Measurements from ENCODE around the gene ESRRA. TPM values are rescaled to one million over a fixed set of nuclear protein-coding genes. Genes with fewer than 3 reads are reported as not detected.
A peak's percentile ranks its signal among the peaks of the same experiment; 100 is the strongest.

ESRRA gene
- total and polyA plus RNA-seq, 9 of the 15 experiments (the other 6 are each of a cell fraction or from before 2014, with no cell fraction given): 0.27 to 89.7 (median 23.7) TPM

DNA sequence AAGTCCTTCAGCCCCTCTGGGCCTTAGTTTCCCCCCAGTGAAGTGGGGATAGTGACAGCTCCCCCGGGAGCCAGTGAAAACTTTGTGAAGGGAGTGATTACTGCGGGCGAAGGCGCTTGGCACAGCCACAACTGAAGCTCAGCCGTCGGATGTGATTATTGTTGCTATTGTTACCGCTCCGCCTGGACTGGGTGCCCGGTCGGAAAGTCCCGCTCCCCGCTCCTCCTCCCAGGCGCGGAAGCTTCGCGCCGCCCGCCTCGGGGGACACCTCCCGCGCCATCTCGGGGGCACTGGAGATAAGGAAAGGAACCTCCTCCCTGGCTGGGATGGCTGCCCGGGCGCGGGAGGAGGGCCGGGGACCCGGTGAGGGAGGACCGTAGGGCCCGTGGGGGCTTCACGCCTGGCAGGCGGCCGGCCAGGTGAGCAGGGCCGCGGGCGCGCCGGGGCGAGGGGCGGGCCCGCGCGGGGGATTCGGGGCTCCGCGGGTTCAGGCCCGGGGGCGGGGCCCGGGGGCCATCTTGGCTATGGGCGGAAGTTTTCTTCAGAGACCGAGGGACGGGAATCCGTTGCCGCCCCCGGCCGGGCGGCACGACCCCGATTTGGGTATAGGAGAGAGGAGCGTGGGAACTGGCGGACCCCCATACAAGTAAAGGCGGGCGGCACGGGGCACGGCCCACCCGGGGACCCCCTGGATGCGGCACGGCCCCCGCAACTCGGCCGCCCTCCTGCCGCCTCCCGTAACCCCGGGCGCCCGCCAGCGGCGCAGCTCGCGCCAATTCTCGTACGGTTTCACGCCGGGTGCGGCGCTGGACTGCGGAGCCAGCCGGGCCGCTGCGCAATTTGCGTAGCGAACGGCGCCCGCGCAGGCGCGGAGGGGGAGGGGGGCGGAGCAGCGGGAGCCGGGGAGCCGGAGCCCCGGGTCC lies 20.1 kb upstream of the ESRRA start, which contains the start of gene GPR137 (continued):
- TF ChIP-seq, protein P1, sequence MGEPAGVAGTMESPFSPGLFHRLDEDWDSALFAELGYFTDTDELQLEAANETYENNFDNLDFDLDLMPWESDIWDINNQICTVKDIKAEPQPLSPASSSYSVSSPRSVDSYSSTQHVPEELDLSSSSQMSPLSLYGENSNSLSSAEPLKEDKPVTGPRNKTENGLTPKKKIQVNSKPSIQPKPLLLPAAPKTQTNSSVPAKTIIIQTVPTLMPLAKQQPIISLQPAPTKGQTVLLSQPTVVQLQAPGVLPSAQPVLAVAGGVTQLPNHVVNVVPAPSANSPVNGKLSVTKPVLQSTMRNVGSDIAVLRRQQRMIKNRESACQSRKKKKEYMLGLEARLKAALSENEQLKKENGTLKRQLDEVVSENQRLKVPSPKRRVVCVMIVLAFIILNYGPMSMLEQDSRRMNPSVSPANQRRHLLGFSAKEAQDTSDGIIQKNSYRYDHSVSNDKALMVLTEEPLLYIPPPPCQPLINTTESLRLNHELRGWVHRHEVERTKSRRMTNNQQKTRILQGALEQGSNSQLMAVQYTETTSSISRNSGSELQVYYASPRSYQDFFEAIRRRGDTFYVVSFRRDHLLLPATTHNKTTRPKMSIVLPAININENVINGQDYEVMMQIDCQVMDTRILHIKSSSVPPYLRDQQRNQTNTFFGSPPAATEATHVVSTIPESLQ (CRISPR knock-in tag; IDR thresholded peaks at IDR 0.05): no peak
- TF ChIP-seq MEIS2 (IDR thresholded peaks at IDR 0.05; ENCODE audit: partially characterized antibody) (peak; percentile 61), RBM22 (IDR thresholded peaks at IDR 0.05; ENCODE audit: low read depth, low read length, poor library complexity, severe bottlenecking) (no peak), FIP1L1 (IDR thresholded peaks at IDR 0.05; ENCODE audit: low read depth, low read length, poor library complexity, severe bottlenecking) (no peak), ZNF347 (CRISPR knock-in tag; IDR thresholded peaks at IDR 0.05; ENCODE audit: low read depth) (no peak), RBBP5 (IDR thresholded peaks at IDR 0.05; ENCODE audit: borderline replicate concordance, insufficient read depth, low read length, poor library complexity, severe bottlenecking) (peak; percentile 38), NR3C1 (CRISPR knock-in tag; IDR thresholded peaks at IDR 0.05) (no peak), ZNF217 (CRISPR knock-in tag; IDR thresholded peaks at IDR 0.05) (no peak), SNIP1 (IDR thresholded peaks at IDR 0.05; ENCODE audit: low read depth) (no peak), HMG20B (CRISPR knock-in tag; IDR thresholded peaks at IDR 0.05) (no peak), ZNF23 (CRISPR knock-in tag; IDR thresholded peaks at IDR 0.05) (no peak), ZNF253 (CRISPR knock-in tag; conservative IDR thresholded peaks at IDR 0.05) (no peak), ZC3H8 (IDR thresholded peaks at IDR 0.05) (no peak), NBN (IDR thresholded peaks at IDR 0.05; ENCODE audit: low read depth) (no peak; the same call in 1 of the 2 replicates), RB1 (IDR thresholded peaks at IDR 0.05; ENCODE audit: low read depth) (peak; percentile 75), HNRNPL (IDR thresholded peaks at IDR 0.05; ENCODE audit: low read depth, low read length) (peak; percentile 98)
- TF ChIP-seq, protein P2, sequence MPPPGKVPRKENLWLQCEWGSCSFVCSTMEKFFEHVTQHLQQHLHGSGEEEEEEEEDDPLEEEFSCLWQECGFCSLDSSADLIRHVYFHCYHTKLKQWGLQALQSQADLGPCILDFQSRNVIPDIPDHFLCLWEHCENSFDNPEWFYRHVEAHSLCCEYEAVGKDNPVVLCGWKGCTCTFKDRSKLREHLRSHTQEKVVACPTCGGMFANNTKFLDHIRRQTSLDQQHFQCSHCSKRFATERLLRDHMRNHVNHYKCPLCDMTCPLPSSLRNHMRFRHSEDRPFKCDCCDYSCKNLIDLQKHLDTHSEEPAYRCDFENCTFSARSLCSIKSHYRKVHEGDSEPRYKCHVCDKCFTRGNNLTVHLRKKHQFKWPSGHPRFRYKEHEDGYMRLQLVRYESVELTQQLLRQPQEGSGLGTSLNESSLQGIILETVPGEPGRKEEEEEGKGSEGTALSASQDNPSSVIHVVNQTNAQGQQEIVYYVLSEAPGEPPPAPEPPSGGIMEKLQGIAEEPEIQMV (tag; conservative IDR thresholded peaks at IDR 0.05; ENCODE audit: low read depth): no peak
- TF ChIP-seq, protein P3, sequence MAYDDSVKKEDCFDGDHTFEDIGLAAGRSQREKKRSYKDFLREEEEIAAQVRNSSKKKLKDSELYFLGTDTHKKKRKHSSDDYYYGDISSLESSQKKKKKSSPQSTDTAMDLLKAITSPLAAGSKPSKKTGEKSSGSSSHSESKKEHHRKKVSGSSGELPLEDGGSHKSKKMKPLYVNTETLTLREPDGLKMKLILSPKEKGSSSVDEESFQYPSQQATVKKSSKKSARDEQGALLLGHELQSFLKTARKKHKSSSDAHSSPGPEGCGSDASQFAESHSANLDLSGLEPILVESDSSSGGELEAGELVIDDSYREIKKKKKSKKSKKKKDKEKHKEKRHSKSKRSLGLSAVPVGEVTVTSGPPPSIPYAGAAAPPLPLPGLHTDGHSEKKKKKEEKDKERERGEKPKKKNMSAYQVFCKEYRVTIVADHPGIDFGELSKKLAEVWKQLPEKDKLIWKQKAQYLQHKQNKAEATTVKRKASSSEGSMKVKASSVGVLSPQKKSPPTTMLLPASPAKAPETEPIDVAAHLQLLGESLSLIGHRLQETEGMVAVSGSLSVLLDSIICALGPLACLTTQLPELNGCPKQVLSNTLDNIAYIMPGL (CRISPR knock-in tag; IDR thresholded peaks at IDR 0.05): no peak
- TF ChIP-seq, protein P4, sequence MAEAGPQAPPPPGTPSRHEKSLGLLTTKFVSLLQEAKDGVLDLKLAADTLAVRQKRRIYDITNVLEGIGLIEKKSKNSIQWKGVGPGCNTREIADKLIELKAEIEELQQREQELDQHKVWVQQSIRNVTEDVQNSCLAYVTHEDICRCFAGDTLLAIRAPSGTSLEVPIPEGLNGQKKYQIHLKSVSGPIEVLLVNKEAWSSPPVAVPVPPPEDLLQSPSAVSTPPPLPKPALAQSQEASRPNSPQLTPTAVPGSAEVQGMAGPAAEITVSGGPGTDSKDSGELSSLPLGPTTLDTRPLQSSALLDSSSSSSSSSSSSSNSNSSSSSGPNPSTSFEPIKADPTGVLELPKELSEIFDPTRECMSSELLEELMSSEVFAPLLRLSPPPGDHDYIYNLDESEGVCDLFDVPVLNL (CRISPR knock-in tag; IDR thresholded peaks at IDR 0.05; ENCODE audit: low read depth): no peak
- TF ChIP-seq, protein P5, sequence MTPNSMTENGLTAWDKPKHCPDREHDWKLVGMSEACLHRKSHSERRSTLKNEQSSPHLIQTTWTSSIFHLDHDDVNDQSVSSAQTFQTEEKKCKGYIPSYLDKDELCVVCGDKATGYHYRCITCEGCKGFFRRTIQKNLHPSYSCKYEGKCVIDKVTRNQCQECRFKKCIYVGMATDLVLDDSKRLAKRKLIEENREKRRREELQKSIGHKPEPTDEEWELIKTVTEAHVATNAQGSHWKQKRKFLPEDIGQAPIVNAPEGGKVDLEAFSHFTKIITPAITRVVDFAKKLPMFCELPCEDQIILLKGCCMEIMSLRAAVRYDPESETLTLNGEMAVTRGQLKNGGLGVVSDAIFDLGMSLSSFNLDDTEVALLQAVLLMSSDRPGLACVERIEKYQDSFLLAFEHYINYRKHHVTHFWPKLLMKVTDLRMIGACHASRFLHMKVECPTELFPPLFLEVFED (CRISPR knock-in tag; conservative IDR thresholded peaks at IDR 0.05): no peak
